HG03025 (cell line): ENCODE results near the gene IRAK2.
"Not testable (repeated sequence)": the region's sequence is repeated elsewhere in the genome, so short reads cannot be mapped to it uniquely, and the experiment has no call there.

Experiments used
- ATAC-seq: cut with Tn5 transposase; IDR thresholded peaks from one replicate; pipeline ENCODE4 v1.9.1; 2021; ENCODE audit warnings: mild to moderate bottlenecking, moderate library complexity; ENCODE audit not compliant: unreplicated experiment, low FRiP score

The IRAK2 gene, protein sequence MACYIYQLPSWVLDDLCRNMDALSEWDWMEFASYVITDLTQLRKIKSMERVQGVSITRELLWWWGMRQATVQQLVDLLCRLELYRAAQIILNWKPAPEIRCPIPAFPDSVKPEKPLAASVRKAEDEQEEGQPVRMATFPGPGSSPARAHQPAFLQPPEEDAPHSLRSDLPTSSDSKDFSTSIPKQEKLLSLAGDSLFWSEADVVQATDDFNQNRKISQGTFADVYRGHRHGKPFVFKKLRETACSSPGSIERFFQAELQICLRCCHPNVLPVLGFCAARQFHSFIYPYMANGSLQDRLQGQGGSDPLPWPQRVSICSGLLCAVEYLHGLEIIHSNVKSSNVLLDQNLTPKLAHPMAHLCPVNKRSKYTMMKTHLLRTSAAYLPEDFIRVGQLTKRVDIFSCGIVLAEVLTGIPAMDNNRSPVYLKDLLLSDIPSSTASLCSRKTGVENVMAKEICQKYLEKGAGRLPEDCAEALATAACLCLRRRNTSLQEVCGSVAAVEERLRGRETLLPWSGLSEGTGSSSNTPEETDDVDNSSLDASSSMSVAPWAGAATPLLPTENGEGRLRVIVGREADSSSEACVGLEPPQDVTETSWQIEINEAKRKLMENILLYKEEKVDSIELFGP

GRCh38 chr3:10164546-10165393, at the start of gene IRAK2:
TSS of gene IRAK2 (plus strand) at chr3:10164919. CDS start at chr3:10164955, 36 bp downstream.
- ATAC-seq = peak; percentile 62

GRCh38 chr3:10115326-10116137, 49.2 kb upstream of the IRAK2 start, which contains the start of gene BRK1:
TSS of gene BRK1 (plus strand) at chr3:10115675. CDS start at chr3:10115702, 27 bp downstream.
- ATAC-seq = peak; percentile 94

- ATAC-seq = no peak
Measured at GRCh38 chr3:10116138-10116460, 48.6 kb upstream of the IRAK2 start.

- no peak for ATAC-seq
Measured at GRCh38 chr3:10116928-10117327, 47.8 kb upstream of the IRAK2 start.

DNA sequence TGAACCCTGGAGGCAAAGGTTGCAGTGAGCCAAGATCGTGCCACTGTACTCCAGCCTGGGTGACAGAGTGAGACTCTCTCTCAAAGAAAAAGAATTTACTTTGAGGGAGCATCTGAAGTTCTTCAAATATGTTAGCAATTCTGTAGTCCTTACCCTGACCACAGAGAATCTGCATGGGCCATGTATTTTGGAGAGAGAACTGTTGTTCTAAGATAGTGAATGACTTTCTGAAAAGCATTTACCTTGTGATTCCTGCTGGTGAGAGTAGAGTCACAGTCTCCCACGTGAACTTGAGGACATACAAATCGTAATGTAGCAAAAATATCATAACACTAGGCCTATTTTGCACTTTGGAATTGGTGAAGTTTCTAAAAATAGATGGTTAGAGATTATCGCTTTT, 45.3 kb upstream of the IRAK2 start:
- no peak for ATAC-seq

DNA sequence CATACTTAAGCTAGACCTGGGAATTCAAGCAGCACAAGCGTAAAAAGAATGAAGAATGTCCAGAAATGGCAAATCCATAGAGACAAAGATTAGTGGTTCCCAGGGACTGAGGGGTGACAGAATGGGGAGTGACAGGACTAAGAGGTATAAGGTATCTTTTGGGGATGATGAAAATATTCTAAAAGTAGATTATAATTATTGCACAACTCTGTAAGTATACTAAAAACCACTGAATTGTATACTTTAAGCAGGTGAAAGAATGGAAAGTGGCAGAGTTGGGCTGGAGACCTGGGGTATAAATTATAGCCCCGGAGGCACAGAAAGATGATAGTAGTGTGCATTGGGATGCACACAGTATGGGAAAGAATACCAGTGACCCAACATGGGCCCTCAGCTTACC, 43.7 kb upstream of the IRAK2 start:
- no peak for ATAC-seq

DNA sequence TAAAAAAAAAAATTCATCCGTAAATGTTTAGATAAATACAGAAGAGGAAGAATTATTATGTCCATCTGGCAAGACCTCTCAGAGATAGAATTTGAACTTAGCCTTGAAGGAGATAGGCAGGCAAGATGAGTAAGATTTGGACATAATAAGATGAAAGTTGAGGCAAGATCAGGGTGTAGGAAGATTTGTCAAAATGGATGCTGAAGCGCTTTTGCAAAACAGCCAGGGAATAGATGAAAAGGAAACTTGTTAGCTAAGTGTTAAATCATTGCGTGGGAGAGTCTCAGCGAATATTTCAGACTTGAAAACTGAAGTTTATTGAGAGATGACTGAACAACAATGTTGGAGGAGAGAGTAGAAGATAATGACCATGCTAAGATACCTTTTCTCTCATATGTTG, 42.0 kb upstream of the IRAK2 start:
- ATAC-seq = no peak

DNA sequence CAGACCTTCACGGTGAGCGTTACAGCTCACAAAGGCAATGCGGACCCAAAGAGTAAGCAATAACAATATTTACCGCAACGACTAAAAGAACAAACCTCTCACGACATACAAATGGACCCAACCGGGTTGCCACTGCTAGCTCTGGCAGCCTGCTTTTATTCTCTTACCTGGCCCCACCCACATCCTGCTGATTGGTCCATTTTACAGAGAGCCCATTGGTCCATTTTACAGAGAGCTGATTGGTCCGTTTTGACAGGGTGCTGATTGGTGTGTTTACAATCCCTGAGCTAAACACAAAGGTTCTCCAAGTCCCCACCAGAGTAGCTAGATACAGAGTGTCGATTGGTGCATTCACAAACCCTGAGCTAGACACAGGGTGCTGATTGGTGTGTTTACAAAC, 28.8 kb upstream of the IRAK2 start:
- not testable (repeated sequence) for ATAC-seq

GRCh38 chr3:10136426-10137005, 28.2 kb upstream of the IRAK2 start:
- ATAC-seq = no peak

DNA sequence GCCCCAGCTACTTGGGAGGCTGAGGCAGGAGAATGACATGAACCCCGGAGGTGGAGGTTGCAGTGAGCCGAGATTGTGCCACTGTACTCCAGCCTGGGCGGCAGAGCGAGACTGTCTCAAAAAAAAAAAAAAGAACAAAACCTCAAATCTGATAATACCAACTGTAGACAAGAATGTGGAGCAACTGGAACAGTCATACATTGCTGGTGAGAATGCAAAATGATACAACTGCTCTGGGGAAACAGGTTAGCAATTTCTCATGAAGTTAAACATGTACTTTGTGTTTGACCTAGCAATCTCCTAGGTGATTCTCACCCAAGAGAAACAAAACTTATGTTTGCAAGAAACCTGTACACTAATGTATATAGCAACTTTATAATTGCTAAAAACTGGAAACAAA, 27.5 kb upstream of the IRAK2 start:
- ATAC-seq = no peak

- ATAC-seq = no peak
Measured at GRCh38 chr3:10140996-10141546, 23.6 kb upstream of the IRAK2 start.

DNA sequence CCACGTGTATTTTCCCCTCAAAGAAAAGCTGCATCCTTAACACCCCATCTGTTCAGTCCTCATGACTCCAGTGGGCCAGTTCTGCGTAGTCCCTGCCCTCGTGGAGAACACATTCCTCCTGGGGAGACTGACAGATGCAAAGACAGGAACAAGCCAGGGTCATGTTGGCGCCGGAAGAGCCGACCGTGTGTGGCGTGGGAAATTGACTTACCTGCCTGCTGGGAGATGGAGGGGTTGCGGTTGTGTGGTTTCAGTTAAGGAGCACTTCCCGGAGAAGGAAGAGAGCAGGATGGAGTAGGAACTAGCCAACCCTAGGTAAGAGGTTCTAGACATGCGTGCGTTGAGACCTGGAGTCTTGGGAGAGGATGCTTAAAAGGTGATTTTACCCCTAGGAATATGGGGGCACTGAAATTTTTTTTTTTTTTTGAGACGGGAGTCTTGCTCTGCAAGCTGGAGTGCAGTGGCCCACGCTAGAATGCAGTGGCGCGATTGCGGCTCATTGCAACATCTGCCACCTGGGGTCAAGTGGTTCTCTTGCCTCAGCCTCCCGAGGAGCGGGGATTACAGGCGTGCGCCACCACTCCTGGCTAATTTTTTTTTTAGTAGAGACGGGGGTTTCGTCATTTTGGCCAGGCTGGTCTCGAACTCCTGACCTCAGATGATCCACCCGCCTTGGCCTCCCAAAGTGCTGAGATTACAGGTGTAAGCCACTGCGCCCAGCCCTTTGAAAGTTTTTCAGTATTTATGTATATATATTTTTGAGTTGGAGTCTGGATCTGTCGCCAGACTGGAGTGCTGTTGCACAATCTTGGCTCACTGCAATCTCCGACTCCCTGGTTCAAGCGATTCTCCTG, 21.8 kb upstream of the IRAK2 start:
- no peak for ATAC-seq

- no peak for ATAC-seq
Measured at GRCh38 chr3:10145685-10146084, 19.0 kb upstream of the IRAK2 start.

DNA sequence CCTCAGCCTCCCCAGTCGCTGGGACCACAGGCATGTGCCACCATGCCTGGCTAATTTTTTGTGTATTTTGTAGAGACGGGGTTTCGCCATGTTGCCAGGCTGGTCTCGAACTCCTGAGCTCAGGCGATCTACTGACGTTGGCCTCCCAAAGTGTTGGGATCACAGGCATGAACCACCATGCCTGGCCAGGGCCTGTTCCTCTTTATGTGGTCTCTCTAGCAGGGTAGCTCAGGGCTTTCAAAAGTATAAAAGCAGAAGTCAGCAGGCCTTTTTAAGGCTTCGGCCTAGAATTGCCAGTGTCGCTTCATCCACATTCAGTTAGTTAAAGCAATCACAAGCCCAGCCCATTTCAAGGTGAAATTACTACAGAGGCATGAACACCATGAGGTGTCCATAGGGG, 15.5 kb upstream of the IRAK2 start:
- ATAC-seq = no peak

DNA sequence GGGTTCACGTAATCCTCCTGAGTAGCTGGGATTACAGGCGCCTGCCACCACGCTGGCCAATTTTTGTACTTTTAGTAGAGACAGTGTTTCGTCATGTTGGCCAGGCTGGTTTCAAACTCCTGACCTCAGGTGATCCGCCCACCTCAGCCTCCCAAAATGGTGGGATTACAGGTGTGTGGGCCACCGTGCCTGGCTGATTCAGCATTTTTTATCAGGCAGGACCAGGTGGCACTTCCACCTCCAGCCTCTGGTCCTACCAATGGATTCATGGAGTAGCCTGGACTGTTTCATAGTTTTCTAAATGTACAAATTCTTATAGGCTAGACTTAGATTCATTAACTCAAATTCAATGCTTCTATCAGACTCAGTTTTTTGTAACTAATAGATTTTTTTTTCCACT, 13.7 kb upstream of the IRAK2 start:
- ATAC-seq = no peak

DNA sequence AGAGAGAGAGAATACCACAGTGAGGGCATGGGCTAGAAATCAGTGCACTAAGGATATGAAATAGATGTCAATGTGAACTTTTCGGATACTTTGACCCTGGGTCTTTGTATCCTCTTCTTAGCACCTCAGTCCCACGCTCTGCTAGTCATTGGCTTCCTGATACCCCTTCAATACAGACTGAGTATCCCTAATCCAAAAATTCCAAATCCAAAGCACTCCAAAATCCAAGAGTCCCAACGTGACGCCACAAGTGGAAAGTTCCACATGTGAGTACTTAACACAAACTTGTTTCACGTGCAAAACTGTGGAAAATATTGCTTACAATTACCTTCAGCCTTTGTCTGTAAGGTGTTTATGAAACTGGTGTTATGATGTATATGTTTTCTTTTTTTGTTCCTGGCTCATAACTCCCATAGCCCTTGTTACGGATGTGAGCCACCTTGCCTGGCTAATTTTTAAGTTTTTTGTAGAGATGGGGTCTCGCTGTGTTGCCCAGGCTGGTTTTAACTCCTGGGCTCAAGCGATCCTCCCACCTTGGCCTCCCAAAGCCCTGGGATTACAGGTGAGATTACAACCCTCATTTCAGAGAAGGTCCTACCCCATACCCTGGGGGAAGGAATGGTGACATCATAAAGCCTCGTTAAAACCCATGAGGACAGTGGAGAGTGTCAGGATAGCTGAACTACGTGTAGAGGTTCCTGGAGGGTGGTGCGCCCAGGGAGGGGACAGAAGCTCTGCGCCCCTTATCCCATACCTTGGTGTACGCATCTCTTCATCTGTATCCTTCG, 10.2 kb upstream of the IRAK2 start:
- no peak for ATAC-seq

- no peak for ATAC-seq
Measured at GRCh38 chr3:10155123-10155472, 9.6 kb upstream of the IRAK2 start.

- no peak for ATAC-seq
Measured at GRCh38 chr3:10155658-10156057, 9.1 kb upstream of the IRAK2 start.
